Suprapubic skin (tissue), 3 donors: ENCODE measurements around the gene HSDL2.

Experiments used
- POLR2A ChIP-seq, 2 donors: fragments of 450-650 bp; IDR thresholded peaks; one replicate each; pipeline ENCODE4 v1.6.1; 2017; ENCODE audit warnings: antibody characterized with exemption in 2 of 2, mild to moderate bottlenecking in 2 of 2, moderate library complexity in 2 of 2
- TF ChIP-seq, protein P1 (sequence below), 2 donors: fragments of 200-600 bp in 1 of 2; fragments of 450-650 bp in 1 of 2; sonication (generic) in 1 of 2; IDR thresholded peaks; one replicate each; pipeline ENCODE4 v1.5.1; 2016 to 2019; ENCODE audit warnings: antibody characterized with exemption in 2 of 2, mild to moderate bottlenecking in 1 of 2, moderate library complexity in 1 of 2

GRCh38 chr9:112366591-112366990 lies 13.3 kb upstream of the HSDL2 start:
- TF ChIP-seq POLR2A (IDR thresholded peaks at IDR 0.05), result no peak
- TF ChIP-seq, protein P1, sequence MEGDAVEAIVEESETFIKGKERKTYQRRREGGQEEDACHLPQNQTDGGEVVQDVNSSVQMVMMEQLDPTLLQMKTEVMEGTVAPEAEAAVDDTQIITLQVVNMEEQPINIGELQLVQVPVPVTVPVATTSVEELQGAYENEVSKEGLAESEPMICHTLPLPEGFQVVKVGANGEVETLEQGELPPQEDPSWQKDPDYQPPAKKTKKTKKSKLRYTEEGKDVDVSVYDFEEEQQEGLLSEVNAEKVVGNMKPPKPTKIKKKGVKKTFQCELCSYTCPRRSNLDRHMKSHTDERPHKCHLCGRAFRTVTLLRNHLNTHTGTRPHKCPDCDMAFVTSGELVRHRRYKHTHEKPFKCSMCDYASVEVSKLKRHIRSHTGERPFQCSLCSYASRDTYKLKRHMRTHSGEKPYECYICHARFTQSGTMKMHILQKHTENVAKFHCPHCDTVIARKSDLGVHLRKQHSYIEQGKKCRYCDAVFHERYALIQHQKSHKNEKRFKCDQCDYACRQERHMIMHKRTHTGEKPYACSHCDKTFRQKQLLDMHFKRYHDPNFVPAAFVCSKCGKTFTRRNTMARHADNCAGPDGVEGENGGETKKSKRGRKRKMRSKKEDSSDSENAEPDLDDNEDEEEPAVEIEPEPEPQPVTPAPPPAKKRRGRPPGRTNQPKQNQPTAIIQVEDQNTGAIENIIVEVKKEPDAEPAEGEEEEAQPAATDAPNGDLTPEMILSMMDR (IDR thresholded peaks at IDR 0.05), result no peak
